ENCODE results near the gene P4HA2.
"Not testable (repeated sequence)": the region's sequence is repeated elsewhere in the genome, so short reads cannot be mapped to it uniquely, and the experiment has no call there.

Gene P4HA2

DNA sequence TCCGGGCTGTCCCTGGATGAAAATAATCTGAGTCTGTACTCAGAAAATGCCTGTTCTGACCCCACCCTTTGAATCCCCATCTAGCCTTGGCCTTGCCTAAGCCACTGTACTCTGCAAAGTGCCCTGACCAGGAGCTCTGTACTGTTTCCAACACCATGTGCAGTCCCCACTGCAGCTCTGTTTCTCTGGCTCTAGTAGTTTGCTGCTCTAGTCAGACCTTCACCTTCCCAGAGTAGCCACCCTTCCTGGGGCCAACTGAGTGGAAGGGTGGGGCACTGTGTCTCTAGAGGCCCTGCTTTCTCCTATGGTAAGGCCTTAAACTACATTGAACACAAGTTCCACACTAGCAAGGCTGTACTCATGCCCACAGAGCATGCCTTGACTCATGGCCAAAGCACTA is 31.9 kb downstream of the P4HA2 start:
- DNase-seq, result no peak

- DNase-seq, result no peak
These were observed 34.4 kb downstream of the P4HA2 start for GRCh38 chr5:132193165-132193694.

GRCh38 chr5:132190161-132190817 is 37.4 kb downstream of the P4HA2 start:
- DNase-seq, result no peak

GRCh38 chr5:132184588-132184987 is 43.1 kb downstream of the P4HA2 start:
- DNase-seq, result no peak

DNA sequence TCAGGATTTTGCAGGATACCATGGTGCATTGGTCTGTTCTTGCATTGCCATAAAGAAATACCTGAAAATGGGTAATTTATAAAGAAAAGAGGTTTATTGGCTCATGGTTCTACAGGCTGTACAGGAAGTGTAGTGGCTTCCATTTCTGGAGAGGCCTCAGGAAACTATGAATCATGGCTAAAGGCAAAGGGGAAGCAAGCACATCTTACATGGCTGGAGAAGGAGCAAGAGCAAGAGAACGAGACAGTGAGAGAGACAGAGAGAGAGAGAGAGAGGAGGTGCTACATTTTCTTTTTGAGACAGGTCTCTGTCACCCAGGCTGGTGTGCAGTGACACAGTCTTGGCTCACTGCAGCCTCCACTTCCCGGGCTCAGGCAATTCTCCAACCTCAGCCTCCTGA is 43.9 kb downstream of the P4HA2 start:
- no peak for DNase-seq

DNA sequence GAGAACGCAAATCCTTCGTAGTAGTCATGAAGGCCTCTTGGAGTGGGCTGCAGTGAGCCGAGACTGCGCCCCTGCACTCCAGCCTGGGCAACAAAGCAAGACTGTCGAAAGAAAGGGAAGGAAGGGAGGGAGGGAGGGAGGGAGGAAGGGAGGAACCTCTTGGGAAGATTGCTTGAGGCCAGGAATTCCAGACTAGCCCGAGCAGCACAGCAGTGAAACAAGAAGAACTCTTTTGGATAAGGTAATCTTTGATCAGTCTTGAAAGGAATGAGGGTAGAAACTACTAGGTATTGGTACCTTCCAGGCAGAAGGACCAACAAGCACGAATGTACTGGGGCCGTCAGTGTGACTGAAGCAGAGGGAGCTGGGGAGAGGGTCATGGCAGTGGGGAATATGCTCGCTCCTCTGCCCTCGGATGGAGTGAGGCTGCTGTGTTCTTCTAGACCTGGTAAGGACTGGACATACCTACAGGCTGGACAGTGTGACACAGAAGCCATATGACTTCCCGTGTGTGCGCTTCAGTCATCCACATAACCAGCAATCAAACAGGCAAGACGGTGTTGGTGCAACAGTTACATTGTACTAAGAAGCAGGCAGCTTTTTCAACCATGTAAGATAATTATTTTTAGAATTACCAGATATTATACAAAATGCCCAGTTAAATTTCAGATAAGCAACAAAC is 45.2 kb downstream of the P4HA2 start:
- no peak for DNase-seq

GRCh38 chr5:132181011-132181629 is 46.5 kb downstream of the P4HA2 start:
- no peak for DNase-seq

DNA sequence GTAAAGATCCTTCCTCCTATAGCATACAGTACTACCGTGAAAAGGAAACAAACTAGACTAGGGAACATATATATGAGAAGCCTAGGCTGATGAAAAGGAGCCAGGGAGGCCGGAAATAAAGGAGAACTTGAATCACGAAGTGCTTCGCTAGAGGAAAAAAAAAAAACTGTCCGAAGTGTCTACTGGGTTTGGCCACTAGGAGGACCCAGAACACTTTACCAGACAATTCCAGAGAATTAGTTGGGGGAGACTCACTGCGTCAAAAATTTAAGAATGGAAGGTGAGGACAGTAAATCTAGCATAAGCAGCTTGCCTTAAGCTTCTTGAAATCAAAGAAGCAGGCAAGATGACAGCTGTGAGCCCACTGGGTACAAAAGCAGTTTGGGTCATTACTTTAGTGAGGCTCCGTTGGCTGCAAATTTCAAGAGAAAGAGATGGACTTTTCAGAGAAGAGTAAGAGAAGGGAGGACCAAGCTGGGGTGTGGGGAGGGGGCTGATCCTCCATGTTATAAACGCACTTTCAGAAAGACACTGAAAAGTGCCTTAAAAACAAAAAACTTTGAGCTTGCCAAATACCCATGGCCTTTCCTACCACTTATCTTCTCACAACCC is 47.4 kb downstream of the P4HA2 start:
- no peak for DNase-seq

DNA sequence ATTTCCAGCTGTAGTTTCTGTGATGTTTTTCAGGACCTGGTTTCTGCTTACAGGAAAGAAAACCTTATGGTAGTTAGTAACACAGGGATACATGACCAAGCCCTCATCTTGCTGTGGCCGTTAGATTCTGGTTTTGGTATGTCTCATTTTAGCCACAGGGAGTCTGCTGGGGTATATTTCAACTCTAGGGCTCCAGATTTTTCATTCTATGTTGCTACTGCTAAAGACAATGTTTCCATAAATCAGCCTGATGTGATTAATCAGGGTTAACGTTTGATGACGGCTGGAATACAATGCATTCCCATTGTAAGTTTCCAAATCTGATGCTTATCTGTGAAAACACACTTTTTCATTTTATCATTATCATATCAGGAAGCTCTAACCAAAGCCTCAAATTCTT is 48.2 kb downstream of the P4HA2 start:
- no peak for DNase-seq

DNA sequence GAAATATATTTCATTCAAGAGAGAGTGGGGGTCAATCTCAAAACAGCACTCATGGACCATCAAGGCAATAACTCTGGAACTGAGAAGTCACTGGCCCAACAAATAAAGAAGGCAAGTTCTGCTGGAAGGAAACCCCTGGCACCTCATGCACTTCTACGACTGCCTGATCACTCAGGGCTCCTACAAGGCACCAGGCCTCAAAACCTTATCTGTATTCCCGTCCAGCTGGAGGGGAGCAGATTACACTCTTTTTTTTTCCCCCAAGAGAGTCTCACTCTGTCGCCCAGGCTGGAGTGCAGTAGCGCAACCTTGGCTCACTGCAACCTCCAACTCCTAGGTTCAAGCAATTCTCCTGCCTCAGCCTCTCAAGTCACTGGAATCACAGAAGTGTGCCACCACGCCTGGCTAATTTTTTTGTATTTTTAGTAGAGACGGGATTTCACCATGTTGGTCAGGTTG is 49.9 kb downstream of the P4HA2 start:
- DNase-seq, result no peak

- peak; percentile 51 for DNase-seq
These were observed 50.7 kb downstream of the P4HA2 start for GRCh38 chr5:132176987-132177386.

- no peak for DNase-seq
These were observed 51.1 kb downstream of the P4HA2 start for GRCh38 chr5:132176521-132176945.

GRCh38 chr5:132162945-132163344 is 64.7 kb downstream of the P4HA2 start:
- no peak for DNase-seq

GRCh38 chr5:132161574-132162326 is 65.9 kb downstream of the P4HA2 start:
- not testable (repeated sequence) for DNase-seq

GRCh38 chr5:132156413-132156812 is 71.2 kb downstream of the P4HA2 start:
- no peak for DNase-seq

- no peak for DNase-seq
These were observed 77.1 kb downstream of the P4HA2 start for GRCh38 chr5:132150565-132150964.

GRCh38 chr5:132147663-132148062 is 80.0 kb downstream of the P4HA2 start:
- no peak for DNase-seq

DNA sequence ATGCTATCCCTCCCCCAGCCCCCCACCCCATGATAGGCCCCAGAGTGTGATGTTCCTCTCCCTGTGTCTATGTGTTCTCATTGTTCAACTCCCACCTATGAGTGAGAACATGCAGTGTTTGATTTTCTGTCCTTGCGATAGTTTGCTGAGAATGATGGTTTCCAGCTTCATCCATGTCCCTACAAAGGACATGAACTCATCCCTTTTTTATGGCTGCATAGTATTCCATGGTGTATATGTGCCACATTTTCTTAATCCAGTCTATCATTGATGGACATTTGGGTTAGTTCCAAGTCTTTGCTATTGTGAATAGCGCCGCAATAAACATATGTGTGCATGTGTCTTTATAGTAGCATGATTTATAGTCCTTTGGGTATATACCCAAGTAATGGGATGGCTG is 82.3 kb downstream of the P4HA2 start:
- DNase-seq, result not testable (repeated sequence)

GRCh38 chr5:132143148-132143547 is 84.5 kb downstream of the P4HA2 start:
- DNase-seq, result no peak

- no peak for DNase-seq
These were observed 85.2 kb downstream of the P4HA2 start for GRCh38 chr5:132142459-132142858.

All from GF-D8 (cell line).